ENCODE measurements around the gene MRPL52. TPM values are rescaled to one million over a fixed set of nuclear protein-coding genes. Genes with fewer than 3 reads are reported as not detected.
"Not testable (repeated sequence)": the region's sequence is repeated elsewhere in the genome, so short reads cannot be mapped to it uniquely, and the experiment has no call there.

Gene MRPL52
- total RNA-seq, 4 donors from 2014 or later, result 35.5 to 84.5 (median 74.2) TPM

- peak; percentile 89 for DNase-seq (ENCODE audit: low spot score in 2 of 2)
These were observed 19.6 kb downstream of the MRPL52 start for GRCh38 chr14:22849212-22849819.

GRCh38 chr14:22850944-22851764 lies 21.5 kb downstream of the MRPL52 start:
- Histone ChIP-seq H3K27ac (peak overlapping the region; percentile 87), H3K4me1 (peaks cover 71% of the 10 kb centered on the region), H3K36me3 (peaks cover 10% of the 10 kb centered on the region), H3K4me3 (peak overlapping the region; percentile 3), H3K27me3 (no peaks in the 10 kb centered on the region), H3K9me3 (no peaks in the 10 kb centered on the region)
- peak; percentile 93 for DNase-seq (ENCODE audit: low spot score in 2 of 2)
- TF ChIP-seq POLR2AphosphoS5 (IDR thresholded peaks at IDR 0.05) (peak in 2 of 3 donors; percentile 67 to 79), CTCF (IDR thresholded peaks at IDR 0.05) (no peak)
- 62% methylated on average over 6 of the region's 9 CpGs for WGBS

More at GRCh38 chr14:22849212-22849819, 19.6 kb downstream of the MRPL52 start:
- peak overlapping the region; percentile 26 for H3K4me3 ChIP-seq
- H3K9me3 ChIP-seq, result no peaks in the 10 kb centered on the region
- H3K27ac ChIP-seq, result peak overlapping the region; percentile 87
- no peaks in the 10 kb centered on the region for H3K27me3 ChIP-seq
- peaks cover 86% of the 10 kb centered on the region for H3K4me1 ChIP-seq
- TF ChIP-seq POLR2AphosphoS5 (IDR thresholded peaks at IDR 0.05) (peak in 1 of 3 donors; percentile 26), POLR2A (IDR thresholded peaks at IDR 0.05) (no peak), EP300 (IDR thresholded peaks at IDR 0.05) (no peak)
- H3K36me3 ChIP-seq, result peaks cover 28% of the 10 kb centered on the region
- 34% methylated on average over 17 of the region's 19 CpGs for WGBS

GRCh38 chr14:22852178-22852577 lies 22.5 kb downstream of the MRPL52 start:
- H3K27ac ChIP-seq, H3K9me3 ChIP-seq, H3K4me3 ChIP-seq, H3K27me3 ChIP-seq, H3K36me3 ChIP-seq: not testable (repeated sequence)
- 73% methylated on average over 12 of the region's 12 CpGs for WGBS
- peak in 1 of 2 donors; percentile 19 for DNase-seq (ENCODE audit: low spot score in 2 of 2)
- peaks cover 60% of the 10 kb centered on the region for H3K4me1 ChIP-seq

GRCh38 chr14:22852599-22852939 lies 22.9 kb downstream of the MRPL52 start:
- DNase-seq (ENCODE audit: low spot score in 2 of 2), result no peak
- TF ChIP-seq POLR2AphosphoS5 (IDR thresholded peaks at IDR 0.05) (no peak), POLR2A (IDR thresholded peaks at IDR 0.05) (no peak), EP300 (IDR thresholded peaks at IDR 0.05) (no peak), CTCF (IDR thresholded peaks at IDR 0.05) (no peak)
- no peaks in the 10 kb centered on the region for H3K27me3 ChIP-seq
- peak overlapping the region; percentile 47 for H3K4me3 ChIP-seq
- no peaks in the 10 kb centered on the region for H3K36me3 ChIP-seq
- H3K9me3 ChIP-seq, result no peaks in the 10 kb centered on the region
- peaks cover 56% of the 10 kb centered on the region for H3K4me1 ChIP-seq
- 58% methylated on average over 2 of the region's 2 CpGs for WGBS
- H3K27ac ChIP-seq, result no peak overlapping the region

- peaks cover 51% of the 10 kb centered on the region for H3K4me1 ChIP-seq
These were observed 23.5 kb downstream of the MRPL52 start for GRCh38 chr14:22852940-22853767.

GRCh38 chr14:22854296-22854695 lies 24.6 kb downstream of the MRPL52 start:
- not testable (repeated sequence) for H3K27me3 ChIP-seq, H3K9me3 ChIP-seq, H3K36me3 ChIP-seq, H3K4me3 ChIP-seq, H3K27ac ChIP-seq
- peak in 1 of 2 donors; percentile 33 for DNase-seq (ENCODE audit: low spot score in 2 of 2)
- peaks cover 39% of the 10 kb centered on the region for H3K4me1 ChIP-seq
- 96% methylated on average over 11 of the region's 11 CpGs for WGBS

More at GRCh38 chr14:22852940-22853767, 23.5 kb downstream of the MRPL52 start:
- peak overlapping the region; percentile 20 for H3K27ac ChIP-seq
- no peaks in the 10 kb centered on the region for H3K9me3 ChIP-seq
- H3K27me3 ChIP-seq, result no peaks in the 10 kb centered on the region
- under 1% methylated on average over 20 of the region's 20 CpGs for WGBS
- peak; percentile 96 to 97 for DNase-seq (ENCODE audit: low spot score in 2 of 2)
- peak overlapping the region; percentile 47 for H3K4me3 ChIP-seq
- no peaks in the 10 kb centered on the region for H3K36me3 ChIP-seq
- TF ChIP-seq POLR2AphosphoS5 (IDR thresholded peaks at IDR 0.05), result no peak
- TF ChIP-seq CTCF (IDR thresholded peaks at IDR 0.05), result peak; percentile 90 to 93

Data from suprapubic skin (tissue), 4 donors.